Omental fat pad (tissue), 4 donors: ENCODE results near the gene SRSF8. TPM values are rescaled to one million over a fixed set of nuclear protein-coding genes. Genes with fewer than 3 reads are reported as not detected.

Experiments used
- ATAC-seq: fragments of 150-250 bp; one replicate; pipeline ENCODE4 v1.9.1; 2016; ENCODE audit warnings: mild to moderate bottlenecking, moderate library complexity; ENCODE audit not compliant: low FRiP score
- DNase-seq: peaks from one replicate; pipeline ENCODE4 v3.0.0-alpha.2; 2019; ENCODE audit warnings: low spot score
- CTCF ChIP-seq, 3 donors: fragments of 450-650 bp; IDR thresholded peaks; one replicate each; pipeline ENCODE4 v1.5.1; 2016 to 2017; ENCODE audit warnings: antibody characterized with exemption in 3 of 3, mild to moderate bottlenecking in 3 of 3, moderate library complexity in 2 of 3
- total RNA-seq, 4 donors: library from RNA; depleted of rRNA; stranded (reverse); fragments of >200 nt; gene quantifications; one replicate each; pipeline ENCODE4 v1.1.0, GENCODE V29; 2016

The SRSF8 gene
- total RNA-seq, 4 donors from 2014 or later, result 22.5 to 32.9 (median 25.6) TPM

GRCh38 chr11:95119361-95120060 is 52.8 kb downstream of the SRSF8 start:
- ATAC-seq (no peak), DNase-seq (no peak)
- no peak for TF ChIP-seq CTCF (IDR thresholded peaks at IDR 0.05)

Other genes starting within 250 kb of the SRSF8 start
- 10 to 100 TPM; 33.0 to 51.1 (median 42.0) TPM for gene CWC15, start 93.4 kb upstream of the SRSF8 start, total RNA-seq
- under 1 TPM; 0.24 to 0.93 (median 0.69) TPM for gene KDM4D, start 93.2 kb upstream of the SRSF8 start, total RNA-seq
- gene KDM4E, start 41.7 kb upstream of the SRSF8 start, total RNA-seq, result not detected
- gene KDM4F, start 17.5 kb upstream of the SRSF8 start, total RNA-seq, result not detected
- gene ENDOD1, start 22.9 kb downstream of the SRSF8 start, total RNA-seq, result 10 to 100 TPM; 18.2 to 59.1 (median 27.3) TPM
- gene SESN3, start 164.3 kb downstream of the SRSF8 start, total RNA-seq, result 10 to 100 TPM; 11.3 to 27.2 (median 19.4) TPM